Measurements from ENCODE around the gene CCT5.

DNA sequence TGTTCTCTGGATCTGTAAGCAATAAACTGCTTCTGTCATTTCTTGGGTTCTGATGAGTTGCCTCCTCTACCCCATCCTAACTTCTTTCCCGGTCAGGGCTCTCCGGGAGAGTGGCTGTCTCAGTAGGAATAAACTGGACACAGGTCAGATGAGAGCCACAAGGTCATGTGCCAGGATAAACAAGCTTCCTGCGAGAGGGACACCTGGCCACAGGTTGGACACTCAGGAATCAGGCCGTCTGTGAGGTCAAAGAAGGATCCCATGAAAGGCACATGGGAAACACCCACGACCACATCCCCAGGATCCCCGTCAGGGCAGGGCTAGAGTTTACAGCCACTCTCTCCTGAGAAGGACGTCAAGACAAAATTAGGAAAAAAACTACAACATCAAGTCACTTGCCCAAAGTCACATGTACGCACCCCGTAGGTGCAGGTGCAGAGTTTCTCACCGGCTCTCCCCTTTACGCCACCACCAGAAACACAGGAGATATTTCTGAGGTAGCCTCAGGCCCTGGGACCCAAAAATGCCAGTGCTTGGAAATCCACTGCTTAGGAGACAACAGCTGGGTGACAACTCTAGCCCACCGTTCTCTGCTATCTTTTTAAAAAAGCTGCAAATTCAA, 28.7 kb downstream of the CCT5 start:
- TF ChIP-seq POLR2AphosphoS5 (IDR thresholded peaks at IDR 0.05), result no peak
- TF ChIP-seq, protein P1, sequence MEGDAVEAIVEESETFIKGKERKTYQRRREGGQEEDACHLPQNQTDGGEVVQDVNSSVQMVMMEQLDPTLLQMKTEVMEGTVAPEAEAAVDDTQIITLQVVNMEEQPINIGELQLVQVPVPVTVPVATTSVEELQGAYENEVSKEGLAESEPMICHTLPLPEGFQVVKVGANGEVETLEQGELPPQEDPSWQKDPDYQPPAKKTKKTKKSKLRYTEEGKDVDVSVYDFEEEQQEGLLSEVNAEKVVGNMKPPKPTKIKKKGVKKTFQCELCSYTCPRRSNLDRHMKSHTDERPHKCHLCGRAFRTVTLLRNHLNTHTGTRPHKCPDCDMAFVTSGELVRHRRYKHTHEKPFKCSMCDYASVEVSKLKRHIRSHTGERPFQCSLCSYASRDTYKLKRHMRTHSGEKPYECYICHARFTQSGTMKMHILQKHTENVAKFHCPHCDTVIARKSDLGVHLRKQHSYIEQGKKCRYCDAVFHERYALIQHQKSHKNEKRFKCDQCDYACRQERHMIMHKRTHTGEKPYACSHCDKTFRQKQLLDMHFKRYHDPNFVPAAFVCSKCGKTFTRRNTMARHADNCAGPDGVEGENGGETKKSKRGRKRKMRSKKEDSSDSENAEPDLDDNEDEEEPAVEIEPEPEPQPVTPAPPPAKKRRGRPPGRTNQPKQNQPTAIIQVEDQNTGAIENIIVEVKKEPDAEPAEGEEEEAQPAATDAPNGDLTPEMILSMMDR (IDR thresholded peaks at IDR 0.05), result no peak

All from esophagus muscularis mucosa (tissue), 3 donors.